Astrocyte (in vitro differentiated cells and primary cell): Measurements from ENCODE around the gene MRPS11. TPM values are rescaled to one million over a fixed set of nuclear protein-coding genes. Genes with fewer than 3 reads are reported as not detected.

Source experiments
- DNase-seq: peaks from one replicate; pipeline ENCODE4 v3.0.0-alpha.2; 2010; ENCODE audit warnings: low read depth
- FAIRE-seq: peaks from 2 replicates; lab custom pipeline; 2011; peaks lifted over from hg19 to GRCh38; lab: Jason Lieb, UNC
- H2AFZ ChIP-seq: 2 replicates; pipeline ENCODE4 v1.6.0; 2012; ENCODE audit warnings: low read depth, low read length, inconsistent platforms
- H3K27ac ChIP-seq: 2 replicates; pipeline ENCODE4 v1.5.1; 2011; ENCODE audit warnings: low read depth, low read length, inconsistent platforms
- H3K27me3 ChIP-seq: 2 replicates; pipeline ENCODE4 v1.6.0; 2011; ENCODE audit warnings: low read length, inconsistent platforms; ENCODE audit not compliant: insufficient read depth
- H3K36me3 ChIP-seq: 2 replicates; pipeline ENCODE4 v1.5.1; 2011; ENCODE audit warnings: low read length, inconsistent platforms; ENCODE audit not compliant: insufficient read depth
- H3K4me1 ChIP-seq: 2 replicates; pipeline ENCODE4 v1.5.1; 2011; ENCODE audit warnings: low read length, inconsistent platforms; ENCODE audit not compliant: insufficient read depth
- H3K4me2 ChIP-seq: 2 replicates; pipeline ENCODE4 v1.6.0; 2012; ENCODE audit warnings: low read length, inconsistent platforms
- H3K4me3 ChIP-seq: 2 replicates; pipeline ENCODE4 v1.5.1; 2011; ENCODE audit warnings: low read depth, mild to moderate bottlenecking, low read length, inconsistent platforms; ENCODE audit not compliant: insufficient read depth
- H3K79me2 ChIP-seq: 2 replicates; pipeline ENCODE4 v1.6.0; 2012; ENCODE audit warnings: mild to moderate bottlenecking, low read length, inconsistent platforms; ENCODE audit not compliant: insufficient read depth
- H3K9ac ChIP-seq: 2 replicates; pipeline ENCODE4 v1.6.0; 2012; ENCODE audit warnings: mild to moderate bottlenecking, low read length, inconsistent platforms
- H3K9me3 ChIP-seq: 2 replicates; pipeline ENCODE4 v1.5.1; 2012; ENCODE audit warnings: low read depth, mild to moderate bottlenecking, low read length, inconsistent platforms; ENCODE audit not compliant: insufficient read depth
- H4K20me1 ChIP-seq: 2 replicates; pipeline ENCODE4 v1.6.0; 2012; ENCODE audit warnings: low read length, inconsistent platforms; ENCODE audit not compliant: insufficient read depth
- H3K27ac Mint-ChIP-seq: one replicate; pipeline ENCODE4 v1.8.0; 2021; ENCODE audit warnings: mild to moderate bottlenecking, mixed read lengths; ENCODE audit not compliant: unreplicated experiment
- H3K27me3 Mint-ChIP-seq: one replicate; pipeline ENCODE4 v1.8.0; 2021; ENCODE audit warnings: low read depth, mixed read lengths; ENCODE audit not compliant: unreplicated experiment
- H3K36me3 Mint-ChIP-seq: one replicate; pipeline ENCODE4 v1.8.0; 2021; ENCODE audit warnings: low read depth, mixed read lengths; ENCODE audit not compliant: unreplicated experiment
- H3K4me1 Mint-ChIP-seq: one replicate; pipeline ENCODE4 v1.8.0; 2021; ENCODE audit warnings: low read depth, mixed read lengths; ENCODE audit not compliant: unreplicated experiment
- H3K4me3 Mint-ChIP-seq: one replicate; pipeline ENCODE4 v1.8.0; 2021; ENCODE audit warnings: mild to moderate bottlenecking, moderate library complexity, mixed read lengths; ENCODE audit not compliant: unreplicated experiment
- H3K9me3 Mint-ChIP-seq: one replicate; pipeline ENCODE4 v1.8.0; 2021; ENCODE audit warnings: mild to moderate bottlenecking, mixed read lengths; ENCODE audit not compliant: unreplicated experiment
- EZH2 ChIP-seq: IDR thresholded peaks from 2 replicates; pipeline ENCODE4 v1.6.1; 2012; ENCODE audit warnings: mild to moderate bottlenecking, low read length, inconsistent platforms; ENCODE audit not compliant: insufficient read depth
- total RNA-seq: library from RNA; stranded (reverse); gene quantifications from 2 replicates; pipeline ENCODE4 v1.2.1, GENCODE V29; 2021
- TF ChIP-seq, protein P1 (sequence below): IDR thresholded peaks from 2 replicates; pipeline ENCODE4 v1.5.1; 2011; ENCODE audit warnings: low read depth, mild to moderate bottlenecking, inconsistent platforms, low read length, moderate library complexity; ENCODE audit not compliant: insufficient read depth

The MRPS11 gene
- total RNA-seq, 1 donor from 2014 or later = 50.7 TPM

DNA sequence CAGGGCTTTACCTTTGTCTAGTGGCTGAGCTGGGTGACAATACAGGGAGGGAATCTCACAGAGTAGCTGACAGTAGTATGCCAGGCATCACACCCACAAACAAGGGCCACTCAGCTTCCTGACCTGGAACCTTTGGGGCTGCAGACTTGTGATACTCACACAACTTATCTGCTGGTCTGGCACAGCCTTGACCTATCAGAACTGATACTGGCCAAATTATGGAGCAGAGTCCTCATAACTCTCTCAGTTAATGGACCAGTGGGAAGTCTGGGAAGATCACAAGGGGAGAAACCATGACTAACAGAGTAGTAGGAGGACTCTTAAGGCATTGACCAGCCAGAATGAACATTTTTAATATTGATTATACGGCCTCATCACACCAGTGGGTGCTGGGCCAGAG, 19.8 kb upstream of the MRPS11 start:
- Histone ChIP-seq H3K9ac (no peak overlapping the region), H3K4me3 (no peak overlapping the region), H3K79me2 (no peaks in the 10 kb centered on the region), H3K4me2 (no peak overlapping the region), H2AFZ (no peak overlapping the region), H3K27me3 (no peaks in the 10 kb centered on the region), H4K20me1 (no peaks in the 10 kb centered on the region), H3K4me1 (no peaks in the 10 kb centered on the region), H3K36me3 (no peaks in the 10 kb centered on the region), H3K27ac (no peak overlapping the region), H3K9me3 (no peaks in the 10 kb centered on the region)
- no peak for FAIRE-seq
- no peak for TF ChIP-seq EZH2
- TF ChIP-seq, protein P1, sequence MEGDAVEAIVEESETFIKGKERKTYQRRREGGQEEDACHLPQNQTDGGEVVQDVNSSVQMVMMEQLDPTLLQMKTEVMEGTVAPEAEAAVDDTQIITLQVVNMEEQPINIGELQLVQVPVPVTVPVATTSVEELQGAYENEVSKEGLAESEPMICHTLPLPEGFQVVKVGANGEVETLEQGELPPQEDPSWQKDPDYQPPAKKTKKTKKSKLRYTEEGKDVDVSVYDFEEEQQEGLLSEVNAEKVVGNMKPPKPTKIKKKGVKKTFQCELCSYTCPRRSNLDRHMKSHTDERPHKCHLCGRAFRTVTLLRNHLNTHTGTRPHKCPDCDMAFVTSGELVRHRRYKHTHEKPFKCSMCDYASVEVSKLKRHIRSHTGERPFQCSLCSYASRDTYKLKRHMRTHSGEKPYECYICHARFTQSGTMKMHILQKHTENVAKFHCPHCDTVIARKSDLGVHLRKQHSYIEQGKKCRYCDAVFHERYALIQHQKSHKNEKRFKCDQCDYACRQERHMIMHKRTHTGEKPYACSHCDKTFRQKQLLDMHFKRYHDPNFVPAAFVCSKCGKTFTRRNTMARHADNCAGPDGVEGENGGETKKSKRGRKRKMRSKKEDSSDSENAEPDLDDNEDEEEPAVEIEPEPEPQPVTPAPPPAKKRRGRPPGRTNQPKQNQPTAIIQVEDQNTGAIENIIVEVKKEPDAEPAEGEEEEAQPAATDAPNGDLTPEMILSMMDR = no peak
- Mint-ChIP-seq H3K4me1 (no peaks in the 10 kb centered on the region), H3K9me3 (peaks cover 2% of the 10 kb centered on the region), H3K36me3 (no peaks in the 10 kb centered on the region), H3K4me3 (no peak overlapping the region), H3K27ac (no peak overlapping the region), H3K27me3 (peaks cover 30% of the 10 kb centered on the region)
- DNase-seq = no peak

DNA sequence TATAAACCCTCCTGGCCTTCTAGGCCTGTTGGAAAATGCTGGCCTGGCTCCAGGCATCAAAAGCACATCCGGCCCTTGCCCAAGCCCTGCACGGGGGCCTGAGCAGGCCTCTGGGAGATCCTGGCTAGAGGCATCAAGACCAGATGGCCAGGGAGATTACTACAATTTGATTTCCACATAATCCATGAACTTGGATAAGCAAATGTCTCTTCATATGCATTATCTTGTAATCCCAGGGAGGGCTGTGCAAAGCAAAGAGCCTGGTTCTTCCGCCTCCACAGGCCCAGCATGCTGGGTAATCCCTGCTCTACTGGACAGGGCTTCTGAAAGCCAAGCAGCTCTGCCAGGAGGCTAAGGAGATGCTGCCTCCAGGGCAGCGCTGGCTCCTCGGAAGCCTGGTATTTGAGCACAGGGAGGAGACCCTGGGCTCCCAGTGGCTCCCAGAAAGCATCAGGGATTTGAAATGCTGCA, 18.5 kb upstream of the MRPS11 start:
- H3K27ac ChIP-seq = no peak overlapping the region
- FAIRE-seq = no peak
- H4K20me1 ChIP-seq = no peaks in the 10 kb centered on the region
- H3K27ac Mint-ChIP-seq = no peak overlapping the region
- no peak overlapping the region for H3K4me3 ChIP-seq
- no peak for DNase-seq
- no peaks in the 10 kb centered on the region for H3K36me3 Mint-ChIP-seq
- no peaks in the 10 kb centered on the region for H3K4me1 ChIP-seq
- peaks cover 30% of the 10 kb centered on the region for H3K27me3 Mint-ChIP-seq
- no peak overlapping the region for H3K9ac ChIP-seq
- no peaks in the 10 kb centered on the region for H3K9me3 ChIP-seq
- no peaks in the 10 kb centered on the region for H3K36me3 ChIP-seq
- no peak overlapping the region for H3K4me2 ChIP-seq
- peaks cover 4% of the 10 kb centered on the region for H3K4me1 Mint-ChIP-seq
- TF ChIP-seq EZH2 = no peak
- TF ChIP-seq, protein P1 = no peak
- no peak overlapping the region for H2AFZ ChIP-seq
- H3K4me3 Mint-ChIP-seq = no peak overlapping the region
- no peaks in the 10 kb centered on the region for H3K79me2 ChIP-seq
- no peaks in the 10 kb centered on the region for H3K27me3 ChIP-seq
- H3K9me3 Mint-ChIP-seq = no peaks in the 10 kb centered on the region

DNA sequence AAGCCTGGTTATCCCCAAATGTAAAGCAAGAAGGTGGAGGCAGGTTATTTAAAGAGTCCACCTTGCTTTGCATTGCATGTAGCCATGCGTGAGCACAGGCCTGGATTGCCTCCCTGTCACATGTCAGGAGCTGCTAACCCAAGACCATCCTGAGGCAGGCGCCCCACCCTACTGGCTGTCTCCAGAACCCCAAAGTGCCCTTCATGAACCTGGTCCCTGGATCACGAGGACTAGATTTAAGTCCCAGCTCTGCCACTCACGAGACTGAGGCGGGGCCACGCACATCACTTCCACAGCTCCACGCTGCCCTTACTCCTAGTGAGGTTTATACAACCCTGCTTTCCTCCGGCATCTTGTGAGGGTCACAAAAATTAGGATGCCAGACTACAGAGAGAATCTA, 17.9 kb upstream of the MRPS11 start:
- H3K4me1 ChIP-seq = peaks cover 3% of the 10 kb centered on the region
- TF ChIP-seq EZH2 = no peak
- TF ChIP-seq, protein P1 = no peak
- no peak overlapping the region for H3K4me2 ChIP-seq
- DNase-seq = no peak
- no peaks in the 10 kb centered on the region for H4K20me1 ChIP-seq
- Mint-ChIP-seq H3K27me3 (peaks cover 30% of the 10 kb centered on the region), H3K4me3 (no peak overlapping the region), H3K4me1 (peaks cover 8% of the 10 kb centered on the region), H3K36me3 (no peaks in the 10 kb centered on the region), H3K9me3 (no peaks in the 10 kb centered on the region), H3K27ac (no peak overlapping the region)
- H3K27ac ChIP-seq = no peak overlapping the region
- no peak overlapping the region for H3K4me3 ChIP-seq
- no peaks in the 10 kb centered on the region for H3K79me2 ChIP-seq
- no peaks in the 10 kb centered on the region for H3K27me3 ChIP-seq
- no peak overlapping the region for H2AFZ ChIP-seq
- H3K36me3 ChIP-seq = no peaks in the 10 kb centered on the region
- no peaks in the 10 kb centered on the region for H3K9me3 ChIP-seq
- no peak overlapping the region for H3K9ac ChIP-seq
- no peak for FAIRE-seq
